ENCODE data around the gene HSD17B8.

HSD17B8 gene

DNA sequence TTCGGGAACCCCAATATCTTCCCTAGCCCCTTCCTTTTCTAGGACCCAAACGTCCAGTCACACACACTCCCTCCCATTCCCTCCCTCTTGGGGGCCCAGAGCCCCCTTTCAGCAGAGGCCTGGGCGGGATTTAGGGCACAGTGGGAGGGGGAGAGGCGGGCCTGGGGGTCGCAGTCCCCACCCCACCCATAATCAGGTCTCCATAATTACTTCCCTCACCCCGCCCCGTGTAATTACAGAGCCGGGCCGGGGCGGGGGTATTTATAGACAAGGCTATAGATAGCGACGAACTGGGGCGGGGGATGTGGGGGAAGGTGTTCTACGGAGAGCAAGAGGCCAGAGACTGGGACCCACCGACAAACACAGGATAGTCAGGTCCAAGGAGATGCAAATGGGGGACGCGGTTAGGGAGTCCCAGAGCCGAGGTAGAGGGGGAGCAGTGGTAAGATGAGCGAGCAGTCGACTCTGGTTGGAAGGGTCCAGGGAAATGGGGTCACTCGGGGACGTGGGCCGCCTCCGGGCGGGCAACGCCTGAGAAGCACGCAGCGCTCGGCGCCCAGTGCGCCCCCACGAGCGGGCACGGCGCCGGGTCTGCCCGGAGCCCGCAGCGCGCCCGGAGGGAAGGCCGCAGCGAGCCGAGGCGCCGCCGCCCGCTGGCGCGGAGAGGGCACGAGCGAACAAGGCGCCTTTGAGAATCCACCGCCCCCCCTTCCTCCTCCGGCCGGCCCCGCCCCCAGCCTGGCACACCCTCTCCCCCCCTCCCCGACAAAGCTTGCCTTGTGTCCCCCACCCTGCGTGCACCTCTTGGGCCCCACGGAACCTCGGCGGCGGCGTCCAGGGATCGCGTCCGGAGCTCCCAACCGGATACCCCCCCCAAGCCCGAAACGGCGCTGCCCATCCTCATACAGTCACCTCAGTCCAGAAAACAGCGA, 11.5 kb upstream of the HSD17B8 start:
- DNase-seq, result no peak

DNA sequence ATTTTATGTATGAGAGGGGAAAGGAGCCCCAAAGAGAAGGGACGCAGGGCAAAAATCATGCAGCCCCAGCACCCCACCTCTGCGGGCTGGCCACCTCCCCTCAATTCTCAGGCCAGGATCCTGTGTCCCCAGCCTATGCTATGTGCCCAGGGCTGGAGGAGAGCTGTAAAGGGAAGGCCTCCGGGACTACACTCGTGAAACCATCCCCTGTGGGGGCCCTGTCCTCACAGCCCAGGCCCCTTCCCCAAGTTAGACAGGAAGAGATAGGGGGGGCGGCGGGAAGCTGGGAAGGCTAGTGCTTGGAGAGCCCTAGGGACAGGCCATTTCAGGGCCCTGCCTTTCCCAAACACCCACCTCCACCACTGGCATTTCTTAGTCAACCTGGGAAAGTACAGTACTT, 10.8 kb upstream of the HSD17B8 start:
- no peak for DNase-seq

DNA sequence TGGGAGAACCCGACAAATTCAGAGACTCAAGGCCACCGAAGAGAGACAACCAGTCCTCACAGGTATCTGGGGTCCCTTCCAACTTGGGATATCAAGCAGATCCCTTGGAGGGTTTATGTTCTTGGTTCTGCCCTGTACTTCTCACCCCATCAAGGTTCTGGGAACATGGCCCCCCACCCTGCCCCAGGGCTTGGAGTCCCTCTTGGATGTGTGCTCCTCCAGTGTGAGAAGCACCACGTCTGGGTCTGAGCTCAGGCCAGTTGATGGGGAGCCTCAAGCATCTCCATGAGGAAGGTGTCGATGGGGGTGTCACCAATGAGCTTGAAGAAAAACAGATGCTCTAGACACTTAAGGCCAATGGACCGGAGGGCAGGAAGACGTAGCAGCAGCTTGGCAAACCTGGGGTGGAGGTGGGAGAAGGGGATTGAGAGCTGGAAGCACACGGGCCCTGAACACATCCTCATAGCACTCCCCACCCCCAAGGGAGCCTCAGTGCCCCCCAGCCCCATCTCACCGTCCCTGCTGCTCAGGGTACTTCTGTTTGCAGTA, 9.9 kb upstream of the HSD17B8 start:
- no peak for DNase-seq

DNA sequence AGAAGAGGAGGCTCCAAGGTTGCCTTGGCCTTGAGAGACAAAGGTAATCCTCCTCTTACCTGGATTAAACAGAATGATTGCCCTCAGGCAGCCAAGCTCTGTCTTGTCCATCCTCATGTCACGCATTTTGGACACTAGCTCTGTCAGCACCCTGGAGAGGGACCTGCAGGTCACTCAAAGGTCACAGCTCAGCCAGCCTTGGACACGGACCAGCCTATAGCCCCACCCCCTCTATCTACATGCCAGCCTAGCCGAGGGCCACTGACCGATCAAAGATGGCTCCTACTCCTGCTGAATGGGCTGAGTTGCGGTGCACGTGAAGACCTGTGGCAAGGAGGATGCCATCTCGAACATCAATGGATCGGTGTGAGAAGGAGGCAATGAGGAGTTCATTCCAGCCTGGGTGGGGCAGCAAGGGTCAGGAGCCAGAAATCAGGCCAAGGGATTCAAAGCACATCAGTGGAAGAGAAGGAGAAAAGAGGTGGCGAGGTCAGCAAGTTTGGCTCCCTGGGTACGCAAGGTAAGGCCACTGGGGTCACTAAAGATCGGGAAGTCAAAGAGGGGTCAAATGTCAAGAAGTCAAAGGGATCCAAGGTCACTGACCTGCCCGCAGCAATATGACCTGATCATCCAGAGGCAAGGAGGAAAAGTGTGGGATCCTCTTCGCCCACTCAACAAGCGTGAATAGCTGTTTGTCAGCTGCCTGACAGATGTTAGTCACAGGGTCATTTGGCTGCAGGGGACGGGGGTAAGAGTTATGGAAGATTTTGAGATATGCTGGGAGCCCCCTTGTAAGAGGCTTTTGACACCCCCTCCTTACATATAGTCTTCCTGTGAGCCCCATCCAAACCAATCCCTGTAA, 8.9 kb upstream of the HSD17B8 start:
- no peak for DNase-seq

DNA sequence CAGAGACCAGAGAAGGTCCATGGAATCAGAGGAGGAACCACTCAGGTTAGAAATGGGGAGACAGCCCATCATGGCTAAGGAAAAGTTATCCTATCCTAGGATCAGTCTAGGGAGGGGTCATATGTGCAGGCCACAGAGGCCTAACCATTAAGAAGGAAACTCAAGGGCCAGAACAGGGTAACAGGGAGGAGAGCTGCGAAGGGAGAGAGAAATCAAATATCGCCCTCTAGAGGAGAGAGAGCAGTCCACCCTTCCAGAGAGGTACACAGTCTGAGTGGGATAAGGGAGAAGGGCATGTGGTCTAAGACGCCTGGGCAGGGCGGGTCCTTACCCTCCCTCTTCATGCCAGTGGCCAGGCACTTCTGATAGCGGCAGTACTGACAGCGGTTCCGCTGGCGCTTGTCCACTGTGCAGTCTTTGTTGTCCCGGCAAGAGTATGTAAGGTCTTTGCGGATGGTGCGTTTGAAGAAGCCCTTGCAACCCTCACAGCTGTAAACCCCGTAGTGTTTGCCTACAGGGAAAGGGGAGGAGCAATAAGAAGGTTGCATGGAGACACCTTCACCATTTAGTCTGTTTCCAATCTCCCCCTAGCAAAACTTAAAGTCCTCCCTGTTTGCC, 6.9 kb upstream of the HSD17B8 start:
- peak; percentile 62 for DNase-seq

DNA sequence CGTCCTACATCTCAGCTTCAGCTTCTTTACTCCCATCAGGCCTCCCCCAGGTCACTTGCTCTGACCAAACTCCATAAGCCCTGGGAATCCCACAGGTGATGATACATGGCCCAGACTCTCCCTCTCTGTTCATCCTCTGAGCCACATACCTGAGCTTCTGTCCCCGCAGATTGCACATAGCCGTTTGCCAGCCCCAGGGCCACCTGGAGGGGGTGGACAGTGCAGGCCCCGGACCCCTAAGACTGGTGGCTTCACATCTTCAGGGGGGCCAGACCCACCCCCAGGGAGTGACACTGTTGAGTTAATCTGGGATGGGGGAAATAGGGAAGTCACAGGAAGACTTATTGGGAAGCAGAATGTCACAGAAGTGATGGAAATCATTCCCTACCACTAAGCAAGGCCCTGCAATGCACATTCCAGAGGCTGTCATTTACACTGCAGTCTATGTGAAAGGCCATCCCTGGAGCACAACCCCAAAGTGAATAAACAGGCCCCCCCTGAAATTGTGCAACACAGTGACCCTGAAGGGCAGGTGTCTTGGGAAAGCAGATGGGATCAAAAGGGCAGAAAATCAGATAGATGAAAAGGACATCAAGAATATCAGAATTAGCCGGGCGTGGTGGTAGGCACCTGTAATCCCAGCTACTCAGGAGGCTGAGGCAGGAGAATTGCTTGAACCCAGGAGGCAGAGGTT, 6.1 kb upstream of the HSD17B8 start:
- no peak for DNase-seq

DNA sequence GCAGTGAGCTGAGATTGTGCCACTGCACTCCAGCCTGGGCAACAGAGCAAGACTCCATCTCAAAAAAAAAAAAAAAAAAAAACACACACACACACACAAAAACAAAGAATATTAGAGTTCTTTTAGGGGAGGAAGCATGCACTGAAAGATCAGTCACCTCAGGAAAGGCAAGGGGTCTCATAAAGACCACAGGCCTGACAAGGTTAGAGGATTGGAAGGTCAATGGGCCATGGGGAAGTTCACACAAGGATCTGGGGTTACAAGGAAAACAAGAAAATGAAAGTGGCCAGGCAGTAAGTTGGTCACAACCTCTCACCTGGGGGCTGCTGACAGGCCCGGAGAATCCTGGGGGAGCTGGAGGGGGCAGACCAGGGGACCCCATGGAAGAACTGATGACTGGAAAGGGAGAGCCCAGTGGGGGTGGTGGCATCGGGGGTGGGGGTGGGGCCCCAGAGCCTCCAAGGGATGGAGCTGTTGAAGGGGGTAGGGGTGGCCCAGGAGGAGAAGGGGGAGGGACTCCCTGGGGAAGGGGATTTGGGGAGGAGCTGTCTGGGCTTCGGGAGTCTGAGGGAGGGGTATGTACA, 5.5 kb upstream of the HSD17B8 start:
- no peak for DNase-seq

DNA sequence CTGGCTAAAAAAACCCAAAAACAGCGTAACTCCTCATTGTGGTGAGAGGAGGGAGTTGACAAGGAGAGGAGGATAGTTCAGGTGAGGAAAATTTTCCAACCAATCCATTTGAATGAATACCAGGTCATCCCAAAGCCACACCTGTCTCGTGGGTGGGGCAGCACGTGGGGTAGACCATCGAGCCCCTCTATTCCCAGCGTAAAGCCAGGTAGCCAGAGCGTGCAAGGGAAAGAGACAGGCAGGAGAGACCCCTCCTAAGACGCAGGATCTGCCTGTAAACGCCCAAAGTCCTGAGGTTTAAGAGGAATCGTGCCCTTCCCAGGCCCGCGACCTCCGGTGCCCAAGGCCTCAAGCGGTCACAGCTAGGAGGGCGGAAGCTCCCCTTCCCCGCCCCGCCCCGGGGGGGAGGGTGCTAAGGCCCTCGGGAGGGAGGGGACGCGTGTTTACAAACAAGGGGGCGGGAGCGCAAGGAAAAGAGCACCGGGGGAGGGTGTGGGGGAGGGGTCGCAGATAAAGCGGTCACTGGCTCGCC, 4.7 kb upstream of the HSD17B8 start:
- DNase-seq, result peak; percentile 91

DNA sequence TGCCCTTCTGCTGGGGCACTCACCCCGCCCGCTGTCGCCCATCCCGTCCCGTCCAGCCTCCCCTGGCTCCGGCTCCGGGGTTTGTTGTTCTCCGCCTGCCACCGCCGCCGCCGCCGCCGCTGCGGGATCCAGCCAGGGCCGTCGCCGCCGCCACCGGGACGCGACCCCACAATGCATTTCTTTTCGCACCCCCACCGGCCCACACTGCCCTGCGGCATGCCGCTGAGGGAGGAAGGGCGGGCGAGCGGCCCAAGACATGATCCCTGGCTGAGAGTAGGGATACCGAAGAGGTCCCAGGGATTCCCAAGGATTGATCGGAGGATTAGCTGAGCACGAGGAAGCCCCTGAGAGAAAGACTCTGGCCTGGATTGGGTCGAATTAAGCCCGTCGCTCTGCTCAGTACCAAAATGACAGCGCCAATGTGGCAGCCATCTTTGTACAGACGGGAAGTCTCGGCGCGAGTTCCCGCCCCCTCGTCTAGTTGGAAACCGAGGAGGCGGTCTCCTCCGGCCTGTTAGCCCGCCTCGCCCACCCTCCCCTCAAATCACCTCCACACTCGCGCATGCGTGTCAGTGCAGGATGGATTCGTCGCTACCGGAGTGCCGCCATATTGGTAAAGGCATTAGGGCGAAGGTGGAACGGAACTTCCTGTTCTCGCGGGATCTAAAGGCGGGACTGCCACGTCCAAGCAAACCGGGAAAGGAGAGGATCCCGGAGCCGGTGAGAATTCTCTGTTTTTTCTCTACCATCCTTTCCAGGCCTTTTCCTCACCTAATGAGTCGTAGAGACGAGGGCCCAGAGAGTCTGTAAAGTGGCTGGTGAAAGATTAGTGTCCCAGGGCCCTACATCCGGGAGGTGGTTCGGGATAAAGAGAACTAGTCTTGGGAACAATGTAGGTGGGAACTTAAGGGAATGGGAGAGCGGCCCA, 4.0 kb upstream of the HSD17B8 start, which contains the start of the genes RXRB and SLC39A7:
TSS of gene RXRB (minus strand) at position 447 of the 928 bp plus-strand sequence. CDS start at position 258, 189 bp downstream.
TSS of gene SLC39A7 (plus strand) at position 649 of the 928 bp plus-strand sequence. CDS start 379 bp downstream, outside the sequence.
- peak; percentile 99 for DNase-seq

DNA sequence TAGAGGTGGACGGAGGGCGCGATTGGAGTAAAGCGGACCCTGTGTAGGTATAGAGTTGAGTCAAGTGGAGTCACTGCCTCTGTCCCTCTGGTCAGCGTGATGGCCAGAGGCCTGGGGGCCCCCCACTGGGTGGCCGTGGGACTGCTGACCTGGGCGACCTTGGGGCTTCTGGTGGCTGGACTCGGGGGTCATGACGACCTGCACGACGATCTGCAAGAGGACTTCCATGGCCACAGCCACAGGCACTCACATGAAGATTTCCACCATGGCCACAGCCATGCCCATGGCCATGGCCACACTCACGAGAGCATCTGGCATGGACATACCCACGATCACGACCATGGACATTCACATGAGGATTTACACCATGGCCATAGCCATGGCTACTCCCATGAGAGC, 3.3 kb upstream of the HSD17B8 start:
- DNase-seq, result no peak

DNA sequence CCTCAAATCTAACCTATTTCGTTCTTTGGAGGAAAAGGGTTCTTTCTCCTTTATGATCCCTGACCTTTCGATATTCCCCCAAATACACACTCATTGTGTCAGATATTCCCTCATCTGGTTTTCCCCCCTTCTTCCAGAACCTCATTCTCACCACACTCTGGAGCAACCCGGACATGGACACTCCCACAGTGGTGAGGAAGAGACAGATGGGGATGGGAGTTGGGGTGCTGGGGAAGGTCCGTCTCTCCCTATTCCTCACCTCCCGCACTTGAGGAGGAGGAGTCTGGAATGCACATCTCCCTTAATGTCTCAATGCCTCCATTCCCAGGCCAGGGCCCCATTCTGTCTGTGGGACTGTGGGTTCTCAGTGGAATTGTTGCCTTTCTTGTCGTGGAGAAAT, 2.5 kb upstream of the HSD17B8 start:
- no peak for DNase-seq

DNA sequence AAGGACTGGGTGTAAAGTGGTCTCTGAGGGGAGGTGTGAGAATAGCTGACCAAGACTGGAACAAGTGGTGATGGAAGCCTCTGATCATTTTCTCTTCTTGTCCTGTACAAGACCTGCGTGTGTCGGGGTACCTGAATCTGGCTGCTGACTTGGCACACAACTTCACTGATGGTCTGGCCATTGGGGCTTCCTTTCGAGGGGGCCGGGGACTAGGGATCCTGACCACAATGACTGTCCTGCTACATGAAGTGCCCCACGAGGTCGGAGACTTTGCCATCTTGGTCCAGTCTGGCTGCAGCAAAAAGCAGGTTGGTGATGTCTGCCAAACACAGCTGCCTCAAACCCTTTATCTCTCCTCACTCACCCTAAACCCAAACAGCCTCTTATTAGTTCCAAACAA, 1.7 kb upstream of the HSD17B8 start:
- no peak for DNase-seq

DNA sequence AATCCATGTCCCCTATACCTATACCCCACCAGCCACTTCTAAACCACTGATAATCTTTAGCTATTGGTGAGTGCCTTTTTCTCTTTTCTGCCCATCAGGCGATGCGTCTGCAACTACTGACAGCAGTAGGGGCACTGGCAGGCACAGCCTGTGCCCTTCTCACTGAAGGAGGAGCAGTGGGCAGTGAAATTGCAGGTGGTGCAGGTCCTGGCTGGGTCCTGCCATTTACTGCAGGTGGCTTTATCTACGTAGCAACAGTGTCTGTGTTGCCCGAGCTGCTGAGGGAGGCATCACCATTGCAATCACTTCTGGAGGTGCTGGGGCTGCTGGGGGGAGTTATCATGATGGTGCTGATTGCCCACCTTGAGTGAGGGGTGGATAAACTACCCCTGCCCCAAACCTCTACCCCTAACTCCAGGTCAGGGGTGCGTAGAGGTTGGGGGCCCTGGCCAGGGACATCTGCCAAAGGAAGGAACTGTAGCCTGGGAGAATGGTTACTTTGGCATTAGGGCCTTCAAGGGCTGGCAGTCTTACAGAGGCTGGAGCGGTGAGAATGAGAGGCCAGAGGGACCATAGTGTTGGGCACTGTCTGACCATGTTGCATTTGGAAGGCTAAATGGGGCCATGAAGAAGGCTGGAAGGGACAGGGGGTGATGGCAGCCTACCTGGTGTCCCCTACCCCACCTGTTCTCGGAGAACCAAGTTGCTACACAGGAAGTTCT, 851 bp upstream of the HSD17B8 start:
- DNase-seq, result no peak

DNA sequence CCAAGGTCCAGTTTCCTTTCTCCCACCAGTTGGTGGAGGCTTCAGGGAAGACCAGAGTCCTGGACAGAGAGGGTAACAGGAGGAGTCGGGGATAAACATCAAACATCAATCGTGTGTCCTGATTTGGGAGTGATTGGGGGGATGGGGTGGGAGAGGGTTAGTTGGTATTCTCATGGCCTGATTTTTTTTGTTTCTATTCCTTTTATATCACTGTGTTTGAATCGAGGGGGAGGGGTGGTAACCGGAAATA, 365 bp upstream of the HSD17B8 start:
- no peak for DNase-seq

DNA sequence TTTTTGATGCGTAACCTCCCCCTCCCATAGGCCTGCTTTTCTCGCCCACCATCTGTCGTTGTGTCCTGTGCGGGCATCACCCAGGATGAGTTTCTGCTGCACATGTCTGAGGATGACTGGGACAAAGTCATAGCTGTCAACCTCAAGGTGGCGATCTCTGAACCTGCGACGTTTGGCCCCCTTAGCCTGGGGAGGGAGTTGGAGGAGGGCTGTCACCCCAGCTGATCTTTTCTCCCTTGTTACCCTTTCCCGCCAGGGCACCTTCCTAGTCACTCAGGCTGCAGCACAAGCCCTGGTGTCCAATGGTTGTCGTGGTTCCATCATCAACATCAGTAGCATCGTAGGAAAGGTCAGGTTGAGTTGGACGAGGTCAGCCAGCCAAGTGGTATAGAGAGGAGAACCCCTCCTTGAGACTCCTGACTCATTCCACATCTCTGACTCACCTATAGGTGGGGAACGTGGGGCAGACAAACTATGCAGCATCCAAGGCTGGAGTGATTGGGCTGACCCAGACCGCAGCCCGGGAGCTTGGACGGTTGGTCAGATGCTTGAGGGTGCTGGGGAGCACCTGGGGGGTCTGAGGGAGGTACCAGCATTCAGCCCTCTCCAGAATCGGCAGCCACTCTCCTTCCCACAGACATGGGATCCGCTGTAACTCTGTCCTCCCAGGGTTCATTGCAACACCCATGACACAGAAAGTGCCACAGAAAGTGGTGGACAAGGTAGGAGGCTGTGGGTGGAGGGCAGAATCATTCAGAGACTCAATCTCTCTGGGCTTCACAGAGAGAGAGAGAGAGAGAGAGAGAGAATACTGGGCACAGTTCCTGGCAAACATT, 954 bp downstream of the HSD17B8 start:
- peak; percentile 57 for DNase-seq

DNA sequence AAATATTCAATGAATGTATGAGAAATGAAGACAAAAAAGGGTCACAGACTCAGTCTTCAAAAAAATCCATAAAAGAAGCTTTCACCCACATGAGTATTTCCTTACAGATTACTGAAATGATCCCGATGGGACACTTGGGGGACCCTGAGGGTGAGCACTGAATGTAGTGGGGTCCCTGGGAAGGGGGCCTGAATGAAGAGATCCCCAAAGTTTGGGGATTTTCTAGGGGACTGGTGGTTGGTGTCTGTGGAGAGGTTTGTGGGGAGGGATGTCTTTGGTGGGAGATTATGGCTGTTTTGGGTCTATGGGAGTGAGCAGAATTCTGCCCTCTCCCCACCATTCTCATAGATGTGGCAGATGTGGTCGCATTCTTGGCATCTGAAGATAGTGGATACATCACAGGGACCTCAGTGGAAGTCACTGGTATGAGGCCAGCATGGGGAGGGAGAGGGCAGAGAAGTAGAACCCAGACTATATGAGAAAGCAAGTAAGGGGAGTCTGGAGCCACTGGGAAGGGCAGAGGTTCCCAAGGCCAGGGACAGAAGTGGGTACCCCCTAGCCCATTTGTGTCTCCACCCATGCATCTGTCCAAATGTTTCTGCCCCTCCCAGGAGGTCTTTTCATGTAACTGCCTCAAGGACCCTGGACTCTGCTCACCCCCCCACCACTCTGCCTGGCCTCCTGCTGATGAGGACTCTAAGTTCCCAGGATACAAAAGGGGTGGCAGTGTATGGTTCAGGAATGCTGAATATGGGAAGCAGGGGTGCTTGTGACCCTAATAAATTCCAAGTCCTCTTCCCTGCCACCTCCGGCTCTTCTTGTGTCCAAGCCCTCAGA, 1.8 kb downstream of the HSD17B8 start:
- no peak for DNase-seq

DNA sequence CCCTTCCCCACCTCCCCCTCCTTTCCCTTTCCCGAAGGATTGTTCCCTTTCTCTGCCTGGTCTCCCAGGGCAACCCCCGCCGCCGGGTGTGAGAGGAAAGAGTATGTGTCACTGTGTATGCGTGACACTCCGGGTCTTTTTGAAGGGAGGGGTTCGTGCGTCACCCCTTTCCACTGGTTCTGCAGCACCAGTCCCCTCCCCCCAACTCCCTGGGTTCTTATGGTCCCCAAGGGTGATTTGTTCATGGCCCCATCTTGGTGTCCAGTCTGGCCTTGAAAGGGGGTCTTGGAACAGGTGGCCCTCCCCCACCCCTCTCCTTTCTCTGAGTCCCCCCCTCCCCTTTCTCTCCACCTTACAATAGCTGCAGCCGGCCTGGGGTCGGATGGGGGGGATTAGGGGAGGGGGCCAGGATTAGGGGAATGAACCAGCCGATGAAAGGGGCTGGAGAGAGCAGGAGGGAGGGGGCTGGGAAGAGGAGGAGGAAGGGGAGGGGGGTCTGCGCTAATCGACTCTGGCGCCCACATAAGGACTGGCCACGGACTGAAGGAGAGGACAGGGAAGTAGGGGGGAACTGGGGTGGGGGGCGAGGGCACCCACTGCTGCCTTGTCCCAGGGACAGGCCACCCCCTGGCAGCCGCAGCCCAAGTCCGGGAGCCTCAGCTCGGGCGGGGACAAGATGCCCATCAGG, 2.6 kb downstream of the HSD17B8 start:
- no peak for DNase-seq
